NCI-H1092 (cell line): Measurements from ENCODE around the gene CEACAM16.
"Not testable (repeated sequence)": the region's sequence is repeated elsewhere in the genome, so short reads cannot be mapped to it uniquely, and the experiment has no call there.

Experiments used
- DNase-seq: peaks from one replicate; lab custom pipeline; 2025; lab: John Stamatoyannopoulos, UW

Gene CEACAM16

GRCh38 chr19:44677019-44677811 lies 21.7 kb upstream of the CEACAM16 start:
- DNase-seq: no peak

DNA sequence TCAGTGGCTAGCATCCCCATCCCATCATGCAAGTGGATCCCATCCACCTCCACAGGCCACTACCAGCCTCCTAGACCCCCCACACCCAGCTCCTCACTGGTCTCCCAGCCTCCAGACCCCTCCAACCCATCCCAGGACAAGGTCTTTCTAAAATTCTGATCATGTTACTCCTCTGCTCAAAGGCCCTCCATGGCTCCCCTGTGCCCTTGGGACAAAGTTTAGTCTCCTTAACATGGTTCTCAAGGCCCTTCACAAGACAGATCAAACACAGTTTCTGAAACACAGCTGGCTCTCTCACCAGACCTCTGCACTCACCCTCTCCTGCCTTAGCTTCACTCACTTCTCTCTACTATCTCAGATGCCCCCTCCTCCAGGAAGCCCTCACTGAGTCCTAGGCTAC lies 18.4 kb upstream of the CEACAM16 start:
- no peak for DNase-seq

GRCh38 chr19:44681992-44682790 lies 16.8 kb upstream of the CEACAM16 start:
- no peak for DNase-seq

DNA sequence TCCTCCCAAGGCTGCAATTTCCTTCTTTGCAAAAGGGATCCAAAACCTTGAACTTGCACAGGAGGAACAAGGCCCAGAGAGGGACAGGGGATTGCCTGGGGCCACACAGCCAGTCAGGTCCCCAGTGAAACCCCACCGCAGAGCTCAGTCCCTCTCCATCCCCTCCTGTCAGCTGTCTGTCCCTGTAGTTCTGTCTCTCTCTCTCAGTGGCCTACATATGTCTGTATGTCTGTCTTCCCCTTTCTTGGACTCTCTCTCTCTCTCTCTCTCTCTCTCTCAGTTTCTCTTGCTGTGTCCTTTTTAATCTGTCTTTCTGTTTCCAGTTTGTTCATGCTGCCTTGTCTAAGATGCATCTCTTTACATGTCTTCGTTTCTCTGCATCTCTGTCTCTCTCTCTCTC lies 16.1 kb upstream of the CEACAM16 start:
- DNase-seq: no peak

DNA sequence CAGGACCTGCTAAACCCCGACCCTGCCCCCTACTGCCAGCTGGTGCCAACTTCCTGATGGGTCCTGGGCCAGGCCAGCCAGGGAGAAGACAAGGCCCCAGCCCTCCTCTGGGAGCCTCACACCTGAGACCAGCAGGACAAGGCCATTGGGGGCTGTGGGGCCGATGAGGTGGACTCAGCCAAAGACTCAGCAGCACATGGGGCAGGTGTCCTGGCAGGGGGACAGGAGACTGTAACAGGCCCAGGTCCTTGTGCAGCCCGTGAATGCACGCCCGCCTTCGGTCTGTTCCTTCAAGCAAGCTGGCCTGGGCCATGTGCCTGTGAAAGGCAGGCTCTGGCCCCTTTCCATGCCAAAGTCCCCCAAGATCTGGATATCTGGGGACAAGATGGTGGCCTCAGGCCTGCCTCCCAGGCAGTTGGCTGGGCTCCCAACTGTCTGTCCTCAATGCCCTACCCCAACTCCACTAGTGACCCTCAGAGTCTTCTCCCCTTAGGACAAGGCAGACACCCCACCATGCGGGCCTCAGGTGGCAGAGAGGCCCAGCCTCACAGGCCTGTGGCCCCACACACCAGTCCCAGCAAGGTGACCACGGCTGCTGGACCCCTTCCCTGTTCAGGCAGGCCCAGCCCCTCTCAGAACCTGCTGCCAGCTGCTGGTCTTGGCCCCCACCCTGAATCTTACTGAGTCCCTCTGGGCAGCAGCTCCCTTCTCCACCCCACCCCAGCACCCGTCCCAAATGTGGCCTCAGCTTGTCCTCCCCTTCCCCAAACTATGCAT lies 15.3 kb upstream of the CEACAM16 start:
- no peak for DNase-seq

GRCh38 chr19:44684396-44684795 lies 14.6 kb upstream of the CEACAM16 start:
- not testable (repeated sequence) for DNase-seq

DNA sequence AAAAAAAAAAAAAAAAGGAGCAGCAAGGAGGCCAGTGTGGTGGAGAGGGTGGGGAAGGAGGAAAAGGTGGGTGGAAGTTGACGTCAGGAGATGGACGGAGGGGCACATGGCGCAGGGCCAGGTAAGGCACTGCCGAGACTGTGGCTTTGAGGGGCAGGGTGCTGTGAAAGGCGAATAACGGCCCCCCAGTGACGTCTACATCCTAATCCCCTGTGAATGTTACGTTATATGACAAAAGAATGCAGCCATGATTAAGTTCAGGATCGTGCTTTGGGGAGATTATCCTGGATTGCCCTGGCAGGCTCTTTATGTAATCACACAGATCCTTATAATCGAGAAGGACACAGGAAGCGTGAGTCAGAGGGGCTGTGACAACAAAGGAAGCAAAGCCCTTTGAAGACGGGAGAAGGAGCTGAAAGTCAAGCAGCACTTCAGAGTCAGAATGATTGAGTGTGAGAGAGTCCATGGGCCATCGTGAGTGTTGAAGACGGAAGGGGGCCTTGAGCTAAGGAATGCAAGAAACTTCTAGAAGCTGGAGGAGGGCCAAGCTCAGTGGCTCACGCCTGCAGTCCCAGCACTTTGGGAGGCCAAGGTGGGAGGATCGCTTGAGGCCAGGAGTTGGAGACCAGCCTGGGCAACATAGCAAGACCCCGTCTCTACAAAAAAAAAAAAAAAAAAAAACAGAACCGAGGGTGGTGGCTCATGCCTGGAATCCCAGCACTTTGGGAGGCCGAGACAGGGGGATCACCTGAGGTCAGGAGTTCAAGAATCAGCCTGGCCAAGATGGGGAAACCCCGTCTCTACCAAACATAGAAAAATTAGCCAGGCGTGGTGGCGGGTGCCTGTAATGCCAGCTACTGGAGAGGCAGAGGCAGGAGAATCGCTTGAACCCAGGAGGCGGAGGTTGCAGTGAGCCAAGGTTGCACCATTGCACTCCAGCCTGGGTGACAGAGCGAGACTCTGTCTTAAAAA lies 13.8 kb upstream of the CEACAM16 start:
- DNase-seq: no peak

DNA sequence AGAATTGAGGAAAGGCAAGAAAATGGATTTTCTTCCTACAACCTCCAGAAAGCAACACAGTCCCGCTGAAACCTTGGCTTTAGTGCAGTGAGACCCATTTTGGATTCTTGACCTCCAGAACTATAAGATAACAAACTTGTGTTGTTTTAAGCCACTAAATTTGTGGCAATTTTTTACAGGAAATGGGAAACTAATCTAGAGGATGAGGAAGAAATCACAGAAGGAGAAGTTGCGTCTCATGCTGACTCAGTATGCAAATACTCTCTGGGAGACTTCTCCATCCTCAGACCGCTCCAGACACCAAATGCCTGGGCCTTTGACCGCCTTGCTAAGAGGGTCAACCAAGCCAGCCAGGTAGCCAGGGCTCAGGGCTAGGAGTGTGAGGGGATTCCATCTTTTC lies 13.1 kb upstream of the CEACAM16 start:
- no peak for DNase-seq

DNA sequence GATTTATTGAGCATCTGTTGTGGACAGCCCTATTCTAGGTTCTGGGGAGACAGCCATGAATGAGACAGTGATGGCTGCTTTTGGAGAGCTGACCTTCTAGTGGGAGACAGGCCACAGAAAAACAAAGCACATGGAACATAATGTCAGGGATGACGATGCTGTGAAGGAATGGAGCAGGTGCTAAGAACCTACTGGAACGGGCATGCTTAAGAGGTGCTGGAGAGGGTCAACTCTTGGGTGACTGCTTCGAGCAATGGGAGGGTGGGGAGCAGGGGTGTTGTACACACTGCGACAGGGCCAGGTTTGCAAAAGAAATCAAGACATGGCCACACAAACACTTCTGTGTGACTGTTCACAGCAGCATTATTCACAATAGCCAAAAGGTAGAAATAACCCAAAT lies 12.1 kb upstream of the CEACAM16 start:
- no peak for DNase-seq

DNA sequence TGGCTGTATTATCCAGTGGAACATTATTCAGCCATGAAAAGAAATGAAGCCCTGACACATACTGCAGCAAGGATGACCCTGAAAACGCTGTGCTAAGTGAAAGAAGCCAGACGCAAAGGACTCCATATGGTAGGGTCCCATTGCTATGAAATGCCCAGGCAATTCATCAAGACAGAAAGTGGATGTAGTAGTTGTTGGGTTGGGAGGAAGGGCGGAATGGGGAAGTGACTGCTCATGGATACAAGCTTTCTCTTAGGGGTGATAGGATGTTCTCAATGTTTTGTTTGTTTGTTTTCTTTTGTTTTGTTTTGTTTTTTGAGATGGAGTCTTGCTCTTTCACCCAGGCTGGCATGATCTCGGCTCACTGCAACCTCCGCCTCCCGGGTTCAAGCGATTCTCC lies 11.1 kb upstream of the CEACAM16 start:
- no peak for DNase-seq

DNA sequence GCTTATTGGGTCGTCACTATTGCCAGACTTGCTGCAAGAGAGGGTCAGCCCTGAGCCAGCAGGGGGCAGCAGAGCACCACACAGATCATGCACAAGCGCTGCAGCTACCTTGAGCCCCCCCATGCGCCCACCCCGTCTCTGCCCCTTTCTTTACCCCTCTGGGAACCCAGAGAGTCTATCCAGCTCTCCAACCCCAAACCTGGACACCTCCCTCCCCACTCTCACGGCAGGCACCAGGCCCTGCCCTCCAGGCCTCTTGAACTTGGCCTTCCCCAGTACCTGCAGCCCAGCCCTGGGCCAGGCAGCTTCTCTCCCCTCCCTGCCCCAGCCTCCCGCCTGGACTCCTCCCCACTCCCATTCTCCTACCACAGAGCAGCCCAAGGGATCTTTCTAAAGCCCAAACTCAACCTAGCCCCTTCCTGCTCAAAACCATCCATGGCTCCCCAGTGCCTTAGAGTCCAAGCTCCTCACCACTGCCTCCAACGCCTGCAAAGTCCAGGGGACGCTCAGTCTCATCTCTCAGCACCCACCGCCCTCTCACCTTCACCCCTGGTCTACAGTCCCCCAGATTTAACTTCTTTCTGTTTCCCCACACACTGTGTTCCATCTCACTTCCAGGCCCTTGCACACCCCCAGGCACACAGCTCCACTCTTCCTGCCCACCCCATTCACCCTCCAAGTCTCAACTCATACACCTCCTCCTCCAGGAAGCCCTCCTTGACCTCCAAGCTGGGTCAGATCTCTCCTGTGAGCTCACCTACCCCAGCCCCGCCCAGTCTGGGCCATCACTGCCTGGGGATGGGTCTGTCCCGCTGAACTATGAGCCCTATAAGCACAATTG lies 9.4 kb upstream of the CEACAM16 start:
- peak; percentile 16 for DNase-seq

GRCh38 chr19:44690131-44690440 lies 8.9 kb upstream of the CEACAM16 start:
- no peak for DNase-seq

GRCh38 chr19:44692379-44692721 lies 6.6 kb upstream of the CEACAM16 start:
- DNase-seq: no peak

GRCh38 chr19:44694184-44694579 lies 4.8 kb upstream of the CEACAM16 start:
- DNase-seq: no peak

- peak; percentile 40 for DNase-seq
These were observed 1.8 kb upstream of the CEACAM16 start for GRCh38 chr19:44696939-44697669.

DNA sequence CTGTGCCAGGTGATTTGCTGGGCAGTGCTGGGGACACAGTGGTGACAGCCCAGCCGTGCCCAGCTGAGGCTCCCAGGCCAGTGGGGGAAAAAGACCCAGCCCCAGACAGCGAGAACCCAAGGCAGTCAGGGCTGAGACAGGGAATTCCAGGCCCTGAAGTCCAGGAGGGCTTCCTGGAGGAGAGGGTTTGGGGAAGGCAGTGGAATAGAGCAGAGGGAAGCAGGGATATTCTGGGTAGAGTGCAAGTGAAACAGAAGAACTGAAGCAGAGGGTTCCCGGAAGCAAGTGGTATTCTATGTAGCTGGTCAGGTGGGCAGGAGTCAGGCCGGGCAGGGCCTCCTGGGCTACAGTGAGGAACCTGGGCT lies 1.3 kb upstream of the CEACAM16 start:
- DNase-seq: no peak

DNA sequence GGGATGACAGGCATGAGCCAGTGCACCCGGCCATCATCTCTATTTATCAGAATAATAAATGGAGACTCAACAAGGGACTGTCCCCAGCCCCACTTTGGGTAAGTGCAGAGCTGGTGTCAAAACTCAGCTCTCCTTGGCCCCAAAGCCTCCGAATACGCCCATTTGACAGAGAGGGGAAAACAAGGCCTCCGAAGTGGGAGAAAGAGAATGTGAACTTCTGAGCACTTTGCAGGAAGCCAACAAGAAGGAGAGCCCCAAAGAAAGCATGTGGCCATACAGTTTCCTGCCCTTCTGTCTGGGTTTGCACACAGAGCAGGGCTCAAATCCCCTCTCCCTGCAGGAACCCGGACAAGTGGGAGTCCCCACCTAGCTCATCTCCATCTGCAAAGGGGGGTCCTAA lies 1.6 kb downstream of the CEACAM16 start:
- DNase-seq: no peak

- no peak for DNase-seq
These were observed 2.3 kb downstream of the CEACAM16 start for GRCh38 chr19:44701228-44701627.

GRCh38 chr19:44702551-44703176 lies 3.7 kb downstream of the CEACAM16 start:
- DNase-seq: no peak
